Measurements from ENCODE around the gene TMEM151B.

- TF ChIP-seq CTCF (IDR thresholded peaks at IDR 0.05) (no peak), POLR2A (IDR thresholded peaks at IDR 0.05) (no peak)
Measured at GRCh38 chr6:44276667-44277640, 6.7 kb downstream of the TMEM151B start.
